Activated CD4-positive, alpha-beta T cell treated with anti-CD3 and anti-CD28 coated beads, Interleukin-2, amount 10 ng/mL, durations not matched to agents 7 days and 5 days (primary cell): ENCODE measurements around the gene TMEM120B. TPM values are rescaled to one million over a fixed set of nuclear protein-coding genes. Genes with fewer than 3 reads are reported as not detected.
"Not testable (repeated sequence)": the region's sequence is repeated elsewhere in the genome, so short reads cannot be mapped to it uniquely, and the experiment has no call there.

ENCODE experiments used
- CTCF ChIA-PET: fragments of 350-600 bp; sonication (Branson Sonifier 250); formaldehyde crosslinking; loops from one replicate; lab custom pipeline; 2021; ENCODE audit warnings: antibody characterized with exemption; lab: Charles Lee
- POLR2A ChIA-PET: fragments of 350-600 bp; sonication (Branson Sonifier 250); formaldehyde crosslinking; loops from one replicate; lab custom pipeline; 2021; ENCODE audit warnings: antibody characterized with exemption; lab: Charles Lee
- DNase-seq: peaks from one replicate; pipeline ENCODE4 v3.0.0-alpha.2; 2020
- H3K27ac Mint-ChIP-seq: one replicate; pipeline ENCODE4 v1.8.0; 2021; ENCODE audit warnings: mild to moderate bottlenecking, moderate library complexity, mixed read lengths
- H3K27me3 Mint-ChIP-seq: one replicate; pipeline ENCODE4 v1.8.0; 2021; ENCODE audit warnings: mixed read lengths
- H3K36me3 Mint-ChIP-seq: one replicate; pipeline ENCODE4 v1.8.0; 2021; ENCODE audit warnings: low read depth, mixed read lengths
- H3K4me1 Mint-ChIP-seq: one replicate; pipeline ENCODE4 v1.8.0; 2021; ENCODE audit warnings: mixed read lengths
- H3K4me3 Mint-ChIP-seq: one replicate; pipeline ENCODE4 v1.8.0; 2021; ENCODE audit warnings: mild to moderate bottlenecking, moderate library complexity, mixed read lengths
- H3K9me3 Mint-ChIP-seq: one replicate; pipeline ENCODE4 v1.8.0; 2021; ENCODE audit warnings: mixed read lengths
- total RNA-seq, 2 experiments: library from RNA; stranded (reverse); gene quantifications; one replicate each; pipeline ENCODE4 v1.2.3, GENCODE V29; 2021

Gene TMEM120B
- total RNA-seq, 2 experiments from 2014 or later = 5.8 to 6.0 TPM

DNA sequence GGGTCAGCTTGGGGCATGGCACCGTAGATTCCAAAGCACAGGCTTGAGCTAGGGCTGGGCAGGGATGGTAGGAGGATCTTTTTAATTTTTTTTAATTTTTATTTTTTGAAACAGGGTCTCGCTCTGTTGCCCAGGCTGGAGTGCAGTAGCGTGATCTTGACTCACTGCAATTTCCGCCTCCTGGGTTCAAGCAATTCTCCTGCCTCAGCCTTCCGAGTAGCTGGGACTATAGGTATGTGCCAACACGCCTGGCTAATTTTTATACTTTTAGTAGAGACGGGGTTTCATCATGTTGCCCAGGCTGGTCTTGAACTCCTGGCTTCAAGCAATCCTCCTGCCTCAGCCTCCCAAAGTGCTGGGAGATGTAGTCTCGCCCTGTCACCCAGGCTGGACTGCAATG, 78.2 kb downstream of the TMEM120B start:
- H3K27ac Mint-ChIP-seq = peak overlapping the region; percentile 95
- peaks cover 66% of the 10 kb centered on the region for H3K36me3 Mint-ChIP-seq
- H3K4me3 Mint-ChIP-seq = peak overlapping the region; percentile 85
- H3K27me3 Mint-ChIP-seq, H3K9me3 Mint-ChIP-seq, DNase-seq: not testable (repeated sequence)
- ChIA-PET POLR2A (interaction anchor here (1.2 kb wide), 1 partner anchor 9 kb away, joined by 4 read pairs; no protein-coding TSS in a partner anchor), CTCF (interaction anchor here (28.3 to 40.9 kb wide), 2 partner anchors 8 to 9 kb away, joined by 1058 read pairs; partner anchors contain the start of genes RHOF and SETD1B)
- H3K4me1 Mint-ChIP-seq = peaks cover 71% of the 10 kb centered on the region

DNA sequence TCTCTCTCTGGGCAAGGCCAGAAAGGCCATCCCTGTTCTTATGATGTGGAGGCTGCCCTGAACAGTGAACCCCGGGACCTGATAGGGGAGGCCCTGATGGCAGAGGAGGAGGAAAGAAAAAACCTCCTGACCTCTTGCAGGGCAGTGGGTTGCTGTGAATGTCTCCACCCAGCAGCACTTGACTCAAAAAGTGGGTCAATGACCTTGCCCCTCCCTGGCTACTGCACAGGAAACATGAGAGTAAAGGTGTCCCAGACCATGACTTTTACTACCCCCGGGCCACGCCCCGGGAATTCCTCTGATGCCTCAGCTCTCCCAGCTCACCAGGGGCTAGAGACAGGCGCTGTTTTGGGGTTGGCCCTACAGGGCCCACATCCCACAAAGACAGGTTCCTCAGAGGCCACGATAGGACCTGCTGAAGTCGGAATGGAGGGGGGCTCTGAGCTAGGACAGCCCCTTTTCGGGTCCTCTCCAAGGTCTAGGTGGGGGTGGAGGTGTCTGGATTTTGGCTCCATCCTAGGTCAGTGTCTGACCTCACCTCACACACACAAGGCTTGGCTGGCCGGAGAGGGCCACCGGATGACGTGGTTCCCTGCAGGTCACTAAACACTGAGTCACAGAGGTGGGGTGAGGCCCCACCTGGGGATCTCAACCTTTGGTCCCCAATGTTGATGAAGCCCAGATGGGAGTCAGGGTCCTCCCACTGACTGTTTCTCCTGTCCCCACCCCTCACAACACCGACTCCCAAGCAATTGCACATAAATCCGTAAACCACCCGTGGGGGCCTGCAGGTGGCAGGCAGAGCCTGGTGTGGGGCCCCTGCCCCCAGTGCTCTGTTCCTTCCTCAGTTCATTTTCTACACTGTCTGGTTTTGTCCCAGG, 79.4 kb downstream of the TMEM120B start:
- peaks cover 60% of the 10 kb centered on the region for H3K36me3 Mint-ChIP-seq
- ChIA-PET CTCF (interaction anchor here (0.5 to 40.9 kb wide), 7 partner anchors 8 to 167 kb away, joined by 3 to 1058 read pairs (median 26); partner anchors contain the start of genes RHOF and SETD1B), POLR2A (interaction anchor here (0.6 to 0.9 kb wide), 2 partner anchors 9 to 10 kb away, joined by 4 read pairs; no protein-coding TSS in a partner anchor)
- peak; percentile 29 for DNase-seq
- H3K27ac Mint-ChIP-seq = peak overlapping the region; percentile 95
- H3K27me3 Mint-ChIP-seq = no peaks in the 10 kb centered on the region
- no peaks in the 10 kb centered on the region for H3K9me3 Mint-ChIP-seq
- peaks cover 64% of the 10 kb centered on the region for H3K4me1 Mint-ChIP-seq
- H3K4me3 Mint-ChIP-seq = peak overlapping the region; percentile 85

DNA sequence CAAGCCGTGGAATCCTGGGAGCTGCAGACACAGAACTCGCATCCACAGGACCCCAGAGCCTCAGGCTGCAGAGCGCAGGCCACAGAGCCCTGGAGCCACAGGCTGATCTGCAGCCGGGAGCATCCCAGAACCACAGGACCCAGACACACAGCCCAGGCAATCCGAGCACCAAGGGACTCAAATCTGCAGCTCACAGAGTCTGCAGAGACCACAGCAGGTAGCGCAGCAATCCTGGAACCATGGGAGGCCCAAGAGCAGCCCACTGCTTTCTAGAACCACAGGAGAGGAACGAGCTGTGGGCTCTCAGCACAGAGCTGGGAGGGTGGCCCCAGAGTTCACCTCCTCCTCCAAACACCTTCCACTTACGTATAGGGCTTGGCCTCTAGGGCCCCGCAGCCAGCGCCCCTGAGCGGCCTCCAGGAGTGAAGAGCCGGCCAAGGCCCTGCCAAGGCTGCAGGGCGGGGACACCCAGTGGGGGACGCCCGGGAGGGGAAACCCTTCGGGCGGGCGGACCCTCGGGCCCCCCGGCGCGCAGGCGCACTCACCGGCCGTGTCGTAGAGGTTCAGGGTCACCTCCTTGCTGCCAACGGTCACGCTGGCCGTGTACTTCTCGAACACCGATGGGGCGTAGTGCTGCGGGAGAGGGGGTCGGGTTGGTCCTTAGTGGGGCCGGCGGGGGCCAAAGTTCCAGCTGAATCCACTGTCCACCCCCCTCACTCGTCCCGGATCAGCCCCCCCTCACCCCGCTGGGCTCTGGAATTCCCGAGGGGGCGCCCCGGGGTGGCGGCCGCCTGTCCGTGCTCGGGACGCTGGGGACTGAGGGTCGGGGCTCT, 80.3 kb downstream of the TMEM120B start:
- peak overlapping the region; percentile 85 for H3K4me3 Mint-ChIP-seq
- H3K36me3 Mint-ChIP-seq = peaks cover 57% of the 10 kb centered on the region
- POLR2A ChIA-PET = interaction anchor here (0.5 to 0.9 kb wide), 4 partner anchors 9 to 20 kb away, joined by 4 to 10 read pairs (median 4); no protein-coding TSS in a partner anchor
- peak; percentile 67 for DNase-seq
- no peaks in the 10 kb centered on the region for H3K9me3 Mint-ChIP-seq
- CTCF ChIA-PET = interaction anchor here (0.6 to 40.9 kb wide), 17 partner anchors 7 to 314 kb away, joined by 3 to 1058 read pairs (median 8); partner anchors contain the start of genes HPD, RHOF, SETD1B and TMEM120B
- peak overlapping the region; percentile 95 for H3K27ac Mint-ChIP-seq
- H3K27me3 Mint-ChIP-seq = no peaks in the 10 kb centered on the region
- peaks cover 62% of the 10 kb centered on the region for H3K4me1 Mint-ChIP-seq

DNA sequence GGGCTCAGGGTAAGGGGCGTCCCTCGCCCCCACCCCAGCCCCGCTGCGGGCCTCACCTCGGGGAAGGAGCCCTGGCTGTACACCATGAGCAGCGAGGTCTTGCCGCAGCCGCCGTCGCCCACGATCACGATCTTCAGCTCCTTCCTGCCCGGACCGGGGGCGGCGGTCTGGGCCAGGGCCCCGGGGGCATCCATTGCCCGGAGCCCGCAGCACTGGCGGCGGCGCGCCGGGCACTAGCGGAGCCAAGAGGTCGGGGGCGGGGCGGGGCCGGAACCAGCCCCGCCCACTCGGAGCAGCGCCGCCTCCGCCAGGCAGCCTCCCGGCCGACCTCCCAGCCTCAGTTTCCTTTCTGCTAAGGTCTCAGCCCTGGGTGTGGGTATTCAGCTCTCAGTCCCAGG, 80.9 kb downstream of the TMEM120B start, which contains the start of gene RHOF:
Gene RHOF, minus strand, starts transcription at position 249 of the 398 bp plus-strand sequence. Its CDS starts 55 bp downstream, at position 194.
- DNase-seq = no peak
- H3K4me1 Mint-ChIP-seq = peaks cover 60% of the 10 kb centered on the region
- H3K9me3 Mint-ChIP-seq = no peaks in the 10 kb centered on the region
- H3K27me3 Mint-ChIP-seq = no peaks in the 10 kb centered on the region
- H3K36me3 Mint-ChIP-seq = peaks cover 56% of the 10 kb centered on the region
- peak within 1 kb of the TSS; percentile 95 for H3K27ac Mint-ChIP-seq
- CTCF ChIA-PET = interaction anchor here (0.8 to 40.9 kb wide), 44 partner anchors 6 to 397 kb away, joined by 3 to 1058 read pairs (median 7); partner anchors contain the start of genes CFAP251, HPD, PSMD9 and RHOF
- peak within 1 kb of the TSS; percentile 85 for H3K4me3 Mint-ChIP-seq
- POLR2A ChIA-PET = interaction anchor here (0.6 to 3.6 kb wide), 4 partner anchors 12 to 20 kb away, joined by 3 to 21 read pairs (median 8); partner anchors contain the start of gene SETD1B

DNA sequence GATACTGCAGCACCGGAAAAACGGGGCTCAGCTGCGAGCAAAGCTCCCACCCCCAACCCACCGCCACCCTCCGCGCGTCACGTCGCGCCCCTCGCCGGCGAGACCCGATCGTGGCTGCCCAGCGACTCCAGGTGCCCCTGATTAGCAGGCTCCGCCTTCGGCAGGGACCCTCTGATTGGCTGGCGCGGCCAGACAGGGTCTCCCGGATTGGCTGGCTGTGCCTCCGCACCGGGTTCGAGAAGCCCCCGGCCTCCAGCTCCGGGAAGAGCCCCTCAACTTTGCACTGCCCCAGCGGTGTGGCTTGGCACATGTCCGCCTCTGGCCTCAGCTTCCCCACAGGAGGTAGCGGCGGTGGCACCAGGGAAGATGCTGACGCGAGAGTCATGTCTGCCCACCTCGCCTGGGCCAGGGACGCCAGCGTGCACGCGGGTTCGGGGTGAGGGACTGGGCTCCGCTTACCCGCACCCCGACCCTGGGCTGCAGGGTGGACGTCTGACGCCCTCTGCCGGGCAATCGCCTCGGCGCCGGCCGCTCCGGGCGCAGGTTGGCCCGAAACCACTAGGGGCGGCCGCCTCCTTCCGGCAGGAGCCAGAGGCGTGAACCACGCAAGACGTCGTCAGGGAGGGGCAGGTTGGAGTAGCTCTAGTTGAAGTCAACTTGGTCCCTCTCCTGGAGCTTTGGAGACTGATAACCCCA, 81.4 kb downstream of the TMEM120B start:
- ChIA-PET POLR2A (interaction anchor here (0.7 to 3.6 kb wide), 6 partner anchors 11 to 235 kb away, joined by 3 to 21 read pairs (median 5); partner anchors contain the start of genes PSMD9 and SETD1B), CTCF (interaction anchor here (0.5 to 40.9 kb wide), 79 partner anchors 6 to 1285 kb away, joined by 3 to 1058 read pairs (median 5); partner anchors contain the start of genes CFAP251, HPD, MORN3 and PSMD9)
- H3K27ac Mint-ChIP-seq = peak overlapping the region; percentile 88
- peaks cover 56% of the 10 kb centered on the region for H3K36me3 Mint-ChIP-seq
- H3K4me3 Mint-ChIP-seq = peak overlapping the region; percentile 85
- H3K9me3 Mint-ChIP-seq = no peaks in the 10 kb centered on the region
- peaks cover 60% of the 10 kb centered on the region for H3K4me1 Mint-ChIP-seq
- DNase-seq = peak; percentile 95
- H3K27me3 Mint-ChIP-seq = no peaks in the 10 kb centered on the region

DNA sequence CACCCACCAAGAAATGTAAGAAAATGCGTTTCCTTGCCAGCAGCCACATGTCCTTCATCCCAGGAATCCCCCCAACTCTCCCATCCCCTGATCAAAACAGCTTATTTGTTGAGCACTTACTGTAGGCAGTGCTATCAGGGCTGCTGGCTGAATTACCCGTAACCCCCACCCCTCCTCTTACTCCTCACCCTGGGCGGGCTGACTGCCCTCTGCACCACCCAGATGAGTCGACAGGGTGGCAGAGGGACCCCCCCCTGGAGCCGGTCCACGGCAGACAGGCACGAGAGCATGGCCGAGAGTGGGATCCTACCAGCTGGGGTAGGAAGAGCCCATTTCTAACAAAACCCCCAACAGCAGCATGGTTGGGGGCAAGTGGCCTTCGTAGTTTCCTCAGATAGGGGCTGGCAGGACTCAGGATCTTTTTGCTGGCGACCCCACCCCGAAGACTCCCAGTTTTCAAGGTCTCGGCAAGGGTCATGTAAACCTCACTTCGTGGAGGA, 82.0 kb downstream of the TMEM120B start:
- Mint-ChIP-seq H3K27ac (peak overlapping the region; percentile 88), H3K4me1 (peaks cover 61% of the 10 kb centered on the region), H3K27me3 (no peaks in the 10 kb centered on the region), H3K4me3 (peak overlapping the region; percentile 85), H3K36me3 (peaks cover 57% of the 10 kb centered on the region), H3K9me3 (no peaks in the 10 kb centered on the region)
- ChIA-PET POLR2A (interaction anchor here (0.7 to 3.6 kb wide), 6 partner anchors 11 to 234 kb away, joined by 3 to 21 read pairs (median 5); partner anchors contain the start of genes PSMD9 and SETD1B), CTCF (interaction anchor here (0.5 to 40.9 kb wide), 78 partner anchors 5 to 1285 kb away, joined by 3 to 1058 read pairs (median 5); partner anchors contain the start of genes CFAP251, HPD, MORN3 and PSMD9)
- DNase-seq = no peak

DNA sequence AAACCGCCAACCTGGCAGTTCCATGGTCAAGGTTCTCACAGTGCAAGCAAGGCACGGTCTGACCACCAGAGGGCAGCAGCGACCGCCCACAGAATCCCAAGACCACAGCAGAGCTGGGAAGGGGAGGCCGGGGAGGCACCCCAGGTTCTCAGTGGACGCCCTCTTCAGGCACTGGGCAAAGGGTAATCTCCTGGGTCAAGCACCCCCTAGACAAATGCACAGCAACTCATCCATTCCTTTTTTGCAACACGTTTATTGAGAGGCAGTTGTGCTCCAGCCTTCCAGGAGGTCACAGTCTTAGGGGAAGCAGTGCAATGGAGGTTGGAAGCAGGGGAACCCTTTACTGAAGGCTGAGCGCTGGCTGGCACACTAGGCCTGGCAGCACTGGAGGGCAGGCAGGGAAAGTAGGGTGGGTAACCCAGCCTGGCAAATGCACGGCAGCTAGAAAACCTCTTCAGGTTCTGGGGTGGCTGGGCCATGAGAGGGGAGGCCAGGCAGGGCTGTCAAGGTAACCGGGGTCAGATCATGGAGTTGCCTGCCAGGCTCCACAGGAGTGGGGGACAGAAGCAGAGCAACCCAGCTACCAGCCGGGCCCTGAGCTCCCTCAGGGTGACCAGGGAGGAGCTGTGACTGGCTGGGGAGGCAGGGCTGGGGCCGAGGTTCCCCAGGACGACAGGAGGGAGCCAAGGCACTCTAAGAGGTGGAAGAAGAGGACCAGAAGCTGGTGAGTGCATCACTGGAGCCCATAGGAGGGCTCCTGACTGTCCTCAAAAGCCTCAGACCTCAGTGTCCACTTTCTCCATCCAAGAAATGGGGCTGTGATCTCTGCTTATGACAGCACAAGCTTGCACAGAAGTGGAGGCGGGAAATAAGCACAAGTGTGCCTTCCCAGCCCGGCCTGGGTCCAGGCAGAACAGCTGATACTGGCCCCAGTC, 82.7 kb downstream of the TMEM120B start:
- H3K27ac Mint-ChIP-seq = peak overlapping the region; percentile 88
- POLR2A ChIA-PET = interaction anchor here (1.0 to 3.6 kb wide), 4 partner anchors 10 to 93 kb away, joined by 4 to 21 read pairs (median 8); partner anchors contain the start of genes PSMD9 and SETD1B
- H3K9me3 Mint-ChIP-seq = no peaks in the 10 kb centered on the region
- peaks cover 54% of the 10 kb centered on the region for H3K4me1 Mint-ChIP-seq
- peak overlapping the region; percentile 85 for H3K4me3 Mint-ChIP-seq
- H3K27me3 Mint-ChIP-seq = no peaks in the 10 kb centered on the region
- CTCF ChIA-PET = interaction anchor here (0.5 to 40.9 kb wide), 45 partner anchors 5 to 613 kb away, joined by 3 to 1058 read pairs (median 8); partner anchors contain the start of genes CFAP251, MORN3, PSMD9 and RHOF
- peaks cover 50% of the 10 kb centered on the region for H3K36me3 Mint-ChIP-seq
- DNase-seq = peak; percentile 87

DNA sequence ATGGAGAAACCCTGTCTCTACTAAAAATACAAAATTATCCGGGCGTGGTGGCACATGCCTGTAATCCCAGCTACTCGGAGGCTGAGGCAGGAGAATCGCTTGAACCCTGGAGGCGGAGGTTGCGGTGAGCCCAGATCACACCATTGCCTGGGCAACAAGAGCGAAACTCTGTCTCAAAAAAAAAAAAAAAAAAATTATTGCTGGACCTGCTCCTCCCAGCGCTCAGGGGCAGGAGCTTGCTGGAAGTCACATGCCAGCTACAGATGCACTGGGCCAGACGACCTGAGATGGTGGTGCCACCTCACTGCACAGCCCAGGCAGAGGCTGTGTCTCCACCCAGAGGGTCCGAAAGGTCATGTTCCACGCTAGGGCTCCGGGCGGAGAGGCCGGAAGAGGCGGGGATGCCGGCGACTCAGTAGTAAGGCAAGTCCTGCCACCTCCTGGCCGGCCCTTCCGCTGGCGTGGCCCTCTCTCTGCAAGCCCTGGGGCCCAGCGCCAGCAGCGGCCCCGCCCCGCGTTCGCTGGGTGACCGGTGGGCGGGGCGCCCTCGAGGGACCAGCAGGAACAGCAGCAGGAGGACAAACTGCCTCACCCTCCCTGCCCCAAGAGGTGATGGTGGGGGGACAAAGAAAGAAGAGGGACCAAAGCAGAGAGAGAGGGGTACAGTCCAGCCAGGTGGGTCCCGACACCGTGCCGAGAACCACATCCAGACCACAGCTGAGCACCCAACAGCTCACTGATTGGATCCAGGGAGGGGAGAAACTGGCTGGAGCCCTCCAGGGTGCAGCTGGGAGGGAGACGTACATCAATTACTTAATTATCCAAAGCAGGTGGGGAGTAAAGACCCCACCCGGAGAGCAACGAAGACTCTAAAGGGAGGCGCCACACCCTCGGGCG, 84.6 kb downstream of the TMEM120B start:
- Mint-ChIP-seq H3K27ac (no peak overlapping the region), H3K36me3 (peaks cover 47% of the 10 kb centered on the region), H3K4me3 (peak overlapping the region; percentile 48), H3K4me1 (peaks cover 39% of the 10 kb centered on the region), H3K9me3 (no peaks in the 10 kb centered on the region), H3K27me3 (no peaks in the 10 kb centered on the region)
- ChIA-PET POLR2A (interaction anchor here (0.7 to 3.6 kb wide), 2 partner anchors 12 to 15 kb away, joined by 4 to 11 read pairs; no protein-coding TSS in a partner anchor), CTCF (interaction anchor here (0.5 to 40.9 kb wide), 11 partner anchors 3 to 929 kb away, joined by 3 to 1058 read pairs (median 15); partner anchors contain the start of genes PSMD9, RHOF and SETD1B)
- no peak for DNase-seq
